Activated B cell treated with CpG ODN at 0.5 μM for 24 hours (primary cell): ENCODE data around the gene PRPF38B. TPM values are rescaled to one million over a fixed set of nuclear protein-coding genes. Genes with fewer than 3 reads are reported as not detected.
A peak's percentile ranks its signal among the peaks of the same experiment; 100 is the strongest.

Source experiments
- ATAC-seq: fragments of 200-7000 bp; cut with Tn5 transposase; one replicate; pipeline ENCODE4 v1.10.0; 2021; ENCODE audit warnings: low read depth, mild to moderate bottlenecking, moderate library complexity
- CTCF ChIA-PET: fragments of 350-600 bp; sonication (Branson Sonifier 250); formaldehyde crosslinking; loops from one replicate; lab custom pipeline; 2021; ENCODE audit warnings: antibody characterized with exemption; lab: Charles Lee
- POLR2A ChIA-PET: fragments of 350-600 bp; sonication (Branson Sonifier 250); formaldehyde crosslinking; loops from one replicate; lab custom pipeline; 2021; ENCODE audit warnings: antibody characterized with exemption; lab: Charles Lee
- DNase-seq: peaks from one replicate; pipeline ENCODE4 v3.0.0; 2022
- H3K27ac Mint-ChIP-seq: one replicate; pipeline ENCODE4 v1.8.0; 2020; ENCODE audit warnings: mixed read lengths
- H3K27me3 Mint-ChIP-seq: one replicate; pipeline ENCODE4 v1.8.0; 2021; ENCODE audit warnings: mixed read lengths
- H3K36me3 Mint-ChIP-seq: one replicate; pipeline ENCODE4 v1.8.0; 2021; ENCODE audit warnings: low read depth, mixed read lengths
- H3K4me1 Mint-ChIP-seq: one replicate; pipeline ENCODE4 v1.8.0; 2021; ENCODE audit warnings: mixed read lengths
- H3K4me3 Mint-ChIP-seq: one replicate; pipeline ENCODE4 v1.8.0; 2020; ENCODE audit warnings: mild to moderate bottlenecking, mixed read lengths
- H3K9me3 Mint-ChIP-seq: one replicate; pipeline ENCODE4 v1.8.0; 2020; ENCODE audit warnings: mixed read lengths
- intact Hi-C: fragments of 100-400 bp; cut with micrococcal nuclease; formaldehyde crosslinking; loops from one replicate; pipeline ENCODE4 v1.15.1; 2024
- total RNA-seq: library from RNA; stranded (reverse); gene quantifications from 2 replicates; pipeline ENCODE4 v1.2.3, GENCODE V29; 2022
- TF ChIP-seq, protein P1 (sequence below): fragments of 200-600 bp; IDR thresholded peaks from one replicate; pipeline ENCODE4 v1.8.0; 2022; ENCODE audit warnings: antibody characterized with exemption, mild to moderate bottlenecking

Gene PRPF38B
- total RNA-seq, 1 donor from 2014 or later, result 88.1 TPM

DNA sequence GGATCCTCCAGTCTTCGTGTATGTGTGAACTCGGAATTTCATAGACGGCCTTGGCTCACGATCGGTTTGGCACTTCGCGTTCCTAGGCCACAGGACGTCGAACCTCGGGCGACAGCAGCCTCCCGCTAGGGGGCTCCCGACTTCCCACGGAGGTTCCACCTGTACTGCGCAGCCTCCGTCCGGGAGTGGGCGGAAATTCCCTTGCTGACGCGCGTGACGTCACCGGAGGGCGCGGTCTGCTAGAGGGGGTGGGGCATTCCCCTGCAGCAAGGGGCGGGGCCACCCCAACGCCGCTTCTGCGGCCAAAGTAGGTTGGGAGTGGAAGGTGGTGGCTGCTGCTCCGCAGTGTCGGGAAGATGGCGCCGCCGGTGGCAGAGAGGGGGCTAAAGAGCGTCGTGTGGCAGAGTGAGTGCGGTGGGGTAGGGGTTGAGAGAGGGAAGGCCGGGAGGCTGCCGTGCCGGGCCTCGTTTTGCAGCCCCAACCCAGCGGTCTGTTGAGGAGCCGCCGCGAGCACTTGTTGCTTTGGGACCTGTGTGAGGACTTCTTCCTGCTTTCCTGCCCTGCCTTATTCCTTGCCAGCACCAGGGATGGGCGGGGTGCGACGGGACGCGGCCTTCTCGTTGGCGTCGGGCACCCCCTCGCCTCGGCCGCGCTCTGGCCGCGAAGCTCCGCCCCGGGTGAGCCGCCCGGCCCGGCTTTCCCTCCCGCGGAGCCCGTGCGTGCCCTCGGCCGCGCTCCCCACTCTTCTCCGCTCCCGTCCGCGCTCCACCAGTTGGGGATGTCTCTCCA, 54.5 kb downstream of the PRPF38B start, which contains the start of gene STXBP3:
Gene STXBP3, plus strand, starts transcription at position 293 of the 789 bp plus-strand sequence. Its CDS starts 64 bp downstream, at position 357.
- no peaks in the 10 kb centered on the region for H3K9me3 Mint-ChIP-seq
- ATAC-seq, result peak; percentile 92
- peak within 1 kb of the TSS; percentile 99 for H3K27ac Mint-ChIP-seq
- no peaks in the 10 kb centered on the region for H3K27me3 Mint-ChIP-seq
- peak; percentile 99 for DNase-seq
- TF ChIP-seq, protein P1, sequence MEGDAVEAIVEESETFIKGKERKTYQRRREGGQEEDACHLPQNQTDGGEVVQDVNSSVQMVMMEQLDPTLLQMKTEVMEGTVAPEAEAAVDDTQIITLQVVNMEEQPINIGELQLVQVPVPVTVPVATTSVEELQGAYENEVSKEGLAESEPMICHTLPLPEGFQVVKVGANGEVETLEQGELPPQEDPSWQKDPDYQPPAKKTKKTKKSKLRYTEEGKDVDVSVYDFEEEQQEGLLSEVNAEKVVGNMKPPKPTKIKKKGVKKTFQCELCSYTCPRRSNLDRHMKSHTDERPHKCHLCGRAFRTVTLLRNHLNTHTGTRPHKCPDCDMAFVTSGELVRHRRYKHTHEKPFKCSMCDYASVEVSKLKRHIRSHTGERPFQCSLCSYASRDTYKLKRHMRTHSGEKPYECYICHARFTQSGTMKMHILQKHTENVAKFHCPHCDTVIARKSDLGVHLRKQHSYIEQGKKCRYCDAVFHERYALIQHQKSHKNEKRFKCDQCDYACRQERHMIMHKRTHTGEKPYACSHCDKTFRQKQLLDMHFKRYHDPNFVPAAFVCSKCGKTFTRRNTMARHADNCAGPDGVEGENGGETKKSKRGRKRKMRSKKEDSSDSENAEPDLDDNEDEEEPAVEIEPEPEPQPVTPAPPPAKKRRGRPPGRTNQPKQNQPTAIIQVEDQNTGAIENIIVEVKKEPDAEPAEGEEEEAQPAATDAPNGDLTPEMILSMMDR, result peak; percentile 93
- H3K4me1 Mint-ChIP-seq, result peaks cover 28% of the 10 kb centered on the region
- intact Hi-C loops, result loop anchor here (1.0 to 5.0 kb wide), 12 partner anchors 54 to 1592 kb away; partner anchors contain the start of genes CLCC1, HENMT1, PRPF38B and RBM15
- peak within 1 kb of the TSS; percentile 99 for H3K4me3 Mint-ChIP-seq
- ChIA-PET CTCF (interaction anchor here (1.2 kb wide), 1 partner anchor 152 kb away, joined by 6 read pairs; no protein-coding TSS in a partner anchor), POLR2A (interaction anchor here (0.5 to 1.7 kb wide), 8 partner anchors 9 to 1653 kb away, joined by 3 to 17 read pairs (median 4); partner anchors contain the start of genes HENMT1 and PRPF38B)
- H3K36me3 Mint-ChIP-seq, result peaks cover 17% of the 10 kb centered on the region

DNA sequence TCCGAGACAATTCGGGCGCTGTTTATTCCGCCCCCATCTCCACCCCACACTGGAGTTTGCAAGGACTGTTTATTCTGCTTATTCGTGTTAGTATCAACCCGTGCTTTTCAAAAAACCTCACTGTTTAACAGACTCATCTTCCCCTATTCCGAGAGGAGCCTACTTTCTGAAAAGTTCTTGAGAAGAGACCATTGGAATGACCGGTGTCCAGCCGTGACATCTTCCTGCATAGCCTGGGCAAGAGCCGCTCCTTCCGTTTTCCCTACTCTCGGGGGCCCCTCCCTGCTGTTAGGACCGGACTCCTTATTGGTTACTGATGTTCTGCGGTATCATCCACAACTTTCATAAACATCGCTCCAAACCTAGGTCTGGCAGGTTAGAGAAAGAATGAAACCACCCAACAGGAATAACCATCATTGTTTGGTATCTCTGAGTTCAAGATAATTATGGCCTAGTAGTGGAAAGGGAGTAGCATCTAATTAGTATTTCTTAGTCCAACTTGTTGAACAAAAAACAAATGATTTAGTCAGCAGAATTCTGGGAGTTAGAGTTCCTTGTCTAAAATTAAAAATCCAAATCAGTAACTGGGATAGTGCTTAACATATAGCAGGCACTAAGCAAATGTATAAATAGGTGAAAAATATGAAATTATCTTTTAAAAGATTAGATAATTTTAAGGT, 55.2 kb downstream of the PRPF38B start:
- Mint-ChIP-seq H3K9me3 (no peaks in the 10 kb centered on the region), H3K36me3 (peaks cover 17% of the 10 kb centered on the region), H3K4me1 (peaks cover 28% of the 10 kb centered on the region), H3K27ac (peak overlapping the region; percentile 94), H3K4me3 (peak overlapping the region; percentile 99), H3K27me3 (no peaks in the 10 kb centered on the region)
- POLR2A ChIA-PET, result interaction anchor here (0.5 to 1.7 kb wide), 9 partner anchors 9 to 1652 kb away, joined by 3 to 17 read pairs (median 4); partner anchors contain the start of genes HENMT1 and PRPF38B
- ATAC-seq (no peak), DNase-seq (peak; percentile 21)
- CTCF ChIA-PET, result no interaction called here
- intact Hi-C loops, result loop anchor here (2.0 to 5.0 kb wide), 5 partner anchors 365 to 1591 kb away; partner anchors contain the start of genes RBM15 and SARS1
- TF ChIP-seq, protein P1, result no peak

DNA sequence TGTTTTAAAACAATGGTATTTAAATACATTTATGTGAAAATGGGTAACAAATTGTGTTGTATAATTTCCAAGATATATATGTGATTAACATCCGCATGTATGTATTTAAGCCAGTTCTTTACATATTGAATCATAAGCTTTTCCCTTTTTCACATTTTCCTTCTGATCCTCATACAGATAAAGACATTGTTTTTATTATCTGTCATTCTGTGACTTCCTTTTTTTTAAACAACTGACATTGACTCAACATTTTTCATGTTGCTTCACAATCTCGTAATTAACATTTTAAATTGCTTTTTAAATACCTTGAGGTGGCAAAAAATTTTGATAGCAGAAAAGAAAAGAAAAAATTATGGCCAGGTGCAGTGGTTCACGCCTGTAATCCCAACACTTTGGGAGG, 55.8 kb downstream of the PRPF38B start:
- intact Hi-C loops, result loop anchor here (2.0 to 5.0 kb wide), 5 partner anchors 365 to 1591 kb away; partner anchors contain the start of genes RBM15 and SARS1
- Mint-ChIP-seq H3K4me3 (peak overlapping the region; percentile 32), H3K27me3 (no peaks in the 10 kb centered on the region), H3K4me1 (peaks cover 28% of the 10 kb centered on the region), H3K36me3 (peaks cover 21% of the 10 kb centered on the region), H3K27ac (no peak overlapping the region), H3K9me3 (no peaks in the 10 kb centered on the region)
- ChIA-PET POLR2A (interaction anchor here (0.7 kb wide), 1 partner anchor 56 kb away, joined by 3 read pairs; the partner anchor contains the start of gene PRPF38B), CTCF (no interaction called here)
- TF ChIP-seq, protein P1, result no peak
- ATAC-seq (no peak), DNase-seq (no peak)

DNA sequence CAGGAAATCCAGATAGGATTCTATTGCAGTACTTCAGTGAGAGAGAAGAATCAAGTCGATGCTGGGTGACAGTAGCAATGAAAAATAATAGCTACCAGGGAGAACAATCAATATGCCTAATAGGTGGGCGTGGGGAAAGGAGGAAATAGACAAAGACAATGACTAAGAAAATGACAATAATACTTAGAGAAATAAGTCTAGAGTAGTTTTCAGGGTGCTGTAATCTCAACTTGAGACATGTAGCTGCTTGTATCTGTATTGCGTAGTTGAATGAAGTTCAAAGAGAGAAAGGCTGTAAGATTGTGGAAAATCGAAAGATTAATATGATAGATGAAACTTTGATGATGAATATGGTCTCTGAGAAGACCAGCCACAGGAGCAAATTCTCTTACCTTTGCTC, 57.0 kb downstream of the PRPF38B start:
- POLR2A ChIA-PET, result interaction anchor here (1.2 kb wide), 1 partner anchor 57 kb away, joined by 4 read pairs; the partner anchor contains the start of gene PRPF38B
- no peaks in the 10 kb centered on the region for H3K9me3 Mint-ChIP-seq
- H3K27ac Mint-ChIP-seq, result no peak overlapping the region
- CTCF ChIA-PET, result interaction anchor here (0.6 kb wide), 1 partner anchor 13 kb away, joined by 3 read pairs; no protein-coding TSS in a partner anchor
- H3K4me3 Mint-ChIP-seq, result peak overlapping the region; percentile 8
- peaks cover 28% of the 10 kb centered on the region for H3K4me1 Mint-ChIP-seq
- H3K27me3 Mint-ChIP-seq, result no peaks in the 10 kb centered on the region
- ATAC-seq, result no peak
- TF ChIP-seq, protein P1, result no peak
- peaks cover 24% of the 10 kb centered on the region for H3K36me3 Mint-ChIP-seq
- intact Hi-C loops, result loop anchor here (5.0 kb wide), 2 partner anchors 552 to 787 kb away; no protein-coding TSS in a partner anchor
- DNase-seq, result no peak
